ENCODE results near the gene LAMP2.

DNA sequence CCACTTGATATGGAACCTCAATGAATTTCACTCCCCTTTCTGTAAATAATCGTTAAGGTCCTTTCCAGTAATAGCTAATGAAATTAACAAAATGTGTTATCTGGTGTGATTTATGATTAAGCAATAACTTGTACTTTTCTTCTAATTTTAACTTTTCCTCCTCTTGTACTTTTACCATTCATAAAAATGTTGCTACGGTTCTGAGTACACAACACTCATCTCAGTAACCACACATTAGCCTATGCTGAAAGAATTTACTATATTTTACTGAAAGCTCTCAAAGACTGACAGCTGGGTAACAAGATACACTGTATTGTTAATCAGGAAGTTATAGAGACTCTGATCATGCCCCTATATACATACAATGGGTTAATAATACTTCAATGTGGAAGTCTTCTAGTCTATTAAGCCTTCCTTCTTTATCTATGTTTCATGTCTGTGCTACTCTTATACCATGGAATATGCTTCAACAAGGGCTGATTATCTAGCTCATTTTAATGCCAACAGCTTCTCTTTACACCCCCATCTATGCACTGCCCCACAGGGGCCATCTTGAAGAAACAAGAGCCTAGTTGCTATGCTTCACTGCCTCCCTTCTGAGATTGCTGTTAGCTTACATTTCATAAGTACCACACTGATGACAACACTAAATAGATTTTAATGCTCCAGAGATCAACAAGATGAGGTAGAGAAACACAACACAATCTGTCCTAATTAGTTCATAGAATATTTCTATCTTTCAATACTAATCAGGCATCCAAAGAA is 39.1 kb downstream of the LAMP2 start:
- TF ChIP-seq, protein P1, sequence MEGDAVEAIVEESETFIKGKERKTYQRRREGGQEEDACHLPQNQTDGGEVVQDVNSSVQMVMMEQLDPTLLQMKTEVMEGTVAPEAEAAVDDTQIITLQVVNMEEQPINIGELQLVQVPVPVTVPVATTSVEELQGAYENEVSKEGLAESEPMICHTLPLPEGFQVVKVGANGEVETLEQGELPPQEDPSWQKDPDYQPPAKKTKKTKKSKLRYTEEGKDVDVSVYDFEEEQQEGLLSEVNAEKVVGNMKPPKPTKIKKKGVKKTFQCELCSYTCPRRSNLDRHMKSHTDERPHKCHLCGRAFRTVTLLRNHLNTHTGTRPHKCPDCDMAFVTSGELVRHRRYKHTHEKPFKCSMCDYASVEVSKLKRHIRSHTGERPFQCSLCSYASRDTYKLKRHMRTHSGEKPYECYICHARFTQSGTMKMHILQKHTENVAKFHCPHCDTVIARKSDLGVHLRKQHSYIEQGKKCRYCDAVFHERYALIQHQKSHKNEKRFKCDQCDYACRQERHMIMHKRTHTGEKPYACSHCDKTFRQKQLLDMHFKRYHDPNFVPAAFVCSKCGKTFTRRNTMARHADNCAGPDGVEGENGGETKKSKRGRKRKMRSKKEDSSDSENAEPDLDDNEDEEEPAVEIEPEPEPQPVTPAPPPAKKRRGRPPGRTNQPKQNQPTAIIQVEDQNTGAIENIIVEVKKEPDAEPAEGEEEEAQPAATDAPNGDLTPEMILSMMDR (IDR thresholded peaks at IDR 0.05): no peak
- TF ChIP-seq POLR2A (IDR thresholded peaks at IDR 0.05): no peak

All from right lobe of liver (tissue), 4 donors.